ENCODE data around the gene FIGNL1.

FIGNL1 gene

DNA sequence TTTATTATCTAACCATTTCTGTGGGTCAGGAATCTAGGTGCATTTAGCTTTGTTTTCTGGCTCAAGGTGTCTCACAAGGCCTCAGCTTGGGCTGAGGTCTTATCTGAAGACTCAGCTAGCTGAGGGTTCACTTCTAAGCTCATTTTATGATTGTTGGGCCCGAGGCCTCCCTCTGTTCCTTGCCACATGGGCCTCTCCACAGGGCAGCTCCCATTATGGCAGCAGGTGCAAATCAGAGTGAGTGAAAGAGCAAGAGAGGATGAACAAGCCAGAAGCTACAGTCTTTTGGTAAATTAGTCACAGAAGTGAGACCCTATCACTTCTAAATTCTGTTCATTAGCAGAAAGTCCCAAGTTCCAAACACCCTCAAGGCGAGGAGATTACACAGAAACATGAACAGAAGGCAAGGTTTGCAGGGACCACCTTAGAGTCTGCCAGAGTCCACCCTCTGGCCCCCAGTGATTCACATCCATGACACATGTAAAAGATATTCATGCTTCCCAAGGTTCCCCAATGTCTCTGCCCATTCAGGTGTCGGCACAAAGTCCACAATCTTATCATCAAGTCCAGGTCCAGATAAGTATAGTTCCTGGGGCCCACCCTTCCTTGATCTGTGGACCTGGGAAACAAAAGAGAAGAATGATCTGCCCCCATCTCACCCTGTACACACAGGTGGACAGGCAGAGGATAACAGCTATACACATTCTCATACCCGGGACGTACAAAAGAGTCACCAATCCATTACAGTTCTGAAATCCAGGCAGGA, 23.7 kb downstream of the FIGNL1 start:
- DNase-seq, result no peak

DNA sequence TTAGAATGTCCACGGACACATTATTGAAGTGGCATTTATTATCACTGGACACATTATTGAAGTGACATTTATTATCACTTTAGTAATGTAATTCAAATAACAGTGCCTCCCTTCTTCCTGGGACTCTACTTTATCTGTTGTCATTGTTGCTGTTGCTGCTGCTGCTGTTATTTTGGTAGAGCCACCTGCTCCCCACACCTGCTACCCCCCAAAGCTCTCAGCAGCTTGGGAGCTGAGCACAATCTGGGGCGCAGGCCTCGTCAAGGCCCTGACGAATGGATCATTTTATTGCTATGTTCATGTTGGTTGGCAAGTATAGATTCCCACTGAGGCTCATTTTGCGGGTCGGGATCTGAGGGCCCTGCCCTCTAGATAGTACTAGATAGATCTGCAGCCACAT, 24.8 kb downstream of the FIGNL1 start:
- no peak for DNase-seq

DNA sequence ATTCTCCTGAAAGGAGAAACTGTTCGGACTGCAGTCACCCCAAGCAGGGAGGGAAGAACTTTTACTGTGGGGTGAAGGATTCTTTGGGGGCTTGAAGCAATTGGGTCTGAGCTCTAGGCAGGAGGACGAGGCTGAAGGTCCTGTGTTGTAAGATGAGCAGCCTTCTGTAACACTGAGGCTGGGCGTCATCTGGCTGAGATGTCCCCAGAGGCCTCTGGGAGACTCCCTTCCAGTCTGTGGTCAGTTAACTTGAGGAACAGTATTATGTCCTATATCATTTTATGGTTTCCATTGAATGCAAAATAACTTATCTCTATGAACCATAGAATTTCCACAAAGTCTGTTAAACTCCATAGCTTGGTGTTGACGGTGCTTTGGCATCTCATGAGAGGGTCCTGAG, 26.3 kb downstream of the FIGNL1 start:
- DNase-seq, result no peak

DNA sequence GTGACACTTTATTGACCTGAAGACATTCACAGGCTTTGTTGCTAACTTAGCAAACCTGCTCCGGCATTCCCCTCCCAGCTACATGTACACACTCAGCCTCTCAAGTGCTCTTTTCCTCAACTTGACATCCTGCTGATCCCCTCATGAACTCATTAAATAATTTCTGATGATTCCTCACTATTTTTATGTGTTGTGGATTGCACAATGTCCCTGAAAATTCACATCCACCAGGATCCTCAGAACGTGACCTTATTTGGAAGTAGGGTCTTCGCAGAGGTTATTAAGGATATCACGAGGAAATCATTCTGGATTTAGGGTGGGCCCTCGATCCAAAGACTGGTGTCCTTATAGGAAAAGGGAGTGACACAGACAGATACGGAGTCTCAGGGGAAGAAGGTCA, 27.3 kb downstream of the FIGNL1 start:
- no peak for DNase-seq

DNA sequence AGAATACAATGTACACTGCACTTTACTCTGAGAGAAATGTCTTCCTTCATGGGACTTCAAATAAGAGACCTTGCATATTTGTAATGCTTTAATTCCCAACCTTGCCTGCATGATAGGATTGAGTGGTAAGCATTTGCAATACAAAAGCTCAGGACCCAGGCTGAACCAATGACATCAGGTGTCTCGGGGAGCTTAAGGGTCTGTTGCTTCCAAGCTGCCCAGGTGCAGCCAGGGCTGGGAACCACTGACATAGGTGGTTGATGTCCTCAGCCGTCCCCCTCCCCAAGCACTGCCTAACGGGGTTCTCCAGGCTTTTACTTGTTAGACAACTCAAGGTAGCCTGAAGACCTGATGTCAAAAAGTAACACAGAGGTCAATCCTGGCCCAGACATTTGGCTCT, 29.1 kb downstream of the FIGNL1 start:
- DNase-seq, result no peak

DNA sequence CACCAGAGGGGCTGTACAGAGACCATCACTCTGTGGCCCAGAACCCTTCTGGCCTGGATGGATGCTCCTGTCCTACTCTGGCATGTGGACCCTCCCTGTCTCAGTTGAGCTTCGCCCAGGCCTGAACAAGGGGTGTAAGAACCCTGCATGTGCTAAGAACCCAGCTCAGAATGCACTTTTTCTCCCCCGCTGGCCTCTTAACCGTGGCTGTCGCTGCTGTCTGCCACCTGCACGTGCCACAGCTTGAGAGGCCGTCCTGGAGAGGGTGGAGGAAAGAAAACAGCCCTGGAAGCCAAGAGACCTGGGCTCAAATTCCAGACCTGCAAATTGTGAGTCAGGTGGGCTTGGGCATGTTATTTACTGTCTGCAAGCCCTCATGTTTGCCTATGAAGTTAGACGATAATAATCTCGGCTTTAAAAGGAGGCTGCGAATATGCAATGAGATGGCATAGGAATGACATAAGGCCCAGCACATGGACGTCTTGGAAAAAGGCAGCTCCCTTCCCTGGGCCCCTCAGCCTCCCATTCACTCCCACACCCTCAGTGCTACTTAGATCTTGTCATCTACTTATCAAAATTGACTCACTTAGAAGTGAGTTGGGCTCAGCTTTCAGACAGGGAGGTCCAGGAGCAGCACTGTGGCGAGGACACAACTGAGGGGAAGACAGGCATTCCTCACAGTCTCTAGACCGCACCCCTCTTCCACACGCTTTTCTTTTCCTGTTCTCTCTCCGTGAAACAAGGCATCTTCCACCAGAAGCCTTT, 31.4 kb downstream of the FIGNL1 start:
- no peak for DNase-seq

DNA sequence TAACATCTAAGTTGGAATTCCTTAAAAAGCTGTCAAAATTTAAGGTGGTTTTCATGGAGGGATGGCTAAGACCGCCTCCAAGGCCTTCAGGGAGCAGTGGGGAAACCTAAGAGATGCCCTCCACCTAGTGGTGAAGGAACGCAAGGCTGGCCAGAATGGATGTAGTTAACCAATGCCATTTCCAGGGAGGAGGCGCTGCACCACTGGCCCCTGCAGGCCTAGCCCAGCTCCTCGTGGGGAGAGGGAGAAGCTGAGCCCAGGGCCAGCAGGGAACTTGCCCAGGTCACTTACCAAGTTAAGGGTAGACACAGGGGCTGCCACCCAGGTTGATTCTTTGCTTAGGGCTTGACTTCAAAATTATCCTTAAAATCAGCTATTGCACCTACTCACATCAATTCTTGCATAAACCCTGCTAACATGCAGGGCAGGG, 32.0 kb downstream of the FIGNL1 start:
- DNase-seq, result peak; percentile 84

DNA sequence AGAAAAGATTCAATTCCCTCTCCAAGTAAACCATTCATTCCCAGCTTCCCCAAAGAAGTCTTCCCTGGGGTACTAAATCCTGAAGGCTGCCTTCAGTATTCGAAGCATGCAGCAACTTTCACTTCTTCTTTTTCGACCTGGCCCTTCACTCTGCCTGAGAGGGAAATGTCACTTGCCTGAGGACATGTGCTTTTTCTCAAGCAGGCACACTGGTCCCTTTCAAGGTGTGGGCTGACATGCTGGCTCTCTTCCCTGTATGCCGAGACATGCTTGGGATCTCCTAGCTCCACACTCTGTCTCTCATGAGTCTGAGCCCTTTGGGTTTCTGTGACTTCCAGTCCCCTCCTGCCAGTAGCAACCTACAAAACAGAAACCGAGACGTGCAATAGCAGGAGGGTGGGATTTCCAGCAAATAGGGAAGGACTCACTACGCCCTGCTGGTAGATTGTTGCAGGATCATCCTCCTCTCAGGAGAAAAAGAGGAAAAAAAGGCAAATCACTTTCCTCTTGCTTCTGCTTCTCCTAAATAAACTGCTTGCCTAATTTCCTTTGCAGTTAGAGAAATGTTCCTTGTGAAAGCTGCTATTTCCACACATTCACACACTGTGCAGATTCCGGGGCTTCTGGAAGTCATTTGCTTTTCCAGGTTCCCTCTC, 33.5 kb downstream of the FIGNL1 start:
- DNase-seq, result no peak

DNA sequence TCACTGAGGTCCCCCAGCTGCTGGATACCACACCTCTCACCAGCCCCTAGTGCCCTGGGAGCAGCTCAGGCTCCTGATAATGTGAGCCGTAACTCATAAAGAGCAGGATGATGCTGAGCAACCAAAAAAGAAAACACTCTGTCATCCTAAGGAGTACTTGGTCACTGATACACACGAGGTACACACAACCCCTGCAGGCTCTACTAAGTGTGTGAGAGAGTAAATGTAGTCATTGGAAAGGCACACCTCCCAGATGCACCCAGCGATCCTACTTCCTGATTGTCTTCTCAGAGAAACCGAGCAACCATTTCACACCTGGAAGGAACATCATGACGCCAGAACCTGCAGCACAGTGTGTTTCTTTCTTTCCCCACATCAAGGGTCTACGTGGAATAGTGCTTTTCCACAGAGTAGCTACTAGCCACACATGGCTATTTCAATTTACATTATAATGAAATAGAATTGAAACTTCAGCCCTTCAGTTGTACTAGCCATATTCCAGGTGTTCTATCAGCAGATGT, 34.2 kb downstream of the FIGNL1 start:
- DNase-seq, result no peak

DNA sequence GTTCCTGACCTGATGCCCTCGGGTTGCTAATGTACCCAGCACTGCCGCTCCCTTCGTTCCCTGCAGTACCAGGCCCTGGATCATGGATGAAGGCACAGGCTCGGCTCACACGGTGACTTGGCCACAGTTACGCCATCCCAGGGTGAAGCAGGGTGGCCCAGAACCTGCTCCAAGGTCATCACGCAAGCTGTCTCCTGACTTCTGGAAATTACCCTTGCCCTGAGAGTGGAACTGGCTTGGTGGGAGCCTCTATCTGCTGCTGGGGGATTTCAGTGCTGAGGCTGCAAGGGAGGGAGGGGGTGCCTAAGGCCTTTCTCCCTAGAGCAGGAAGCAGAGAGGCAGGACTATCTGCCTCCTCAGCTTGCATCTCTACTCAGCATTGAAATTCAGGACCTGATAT, 36.6 kb downstream of the FIGNL1 start:
- DNase-seq, result peak; percentile 45

DNA sequence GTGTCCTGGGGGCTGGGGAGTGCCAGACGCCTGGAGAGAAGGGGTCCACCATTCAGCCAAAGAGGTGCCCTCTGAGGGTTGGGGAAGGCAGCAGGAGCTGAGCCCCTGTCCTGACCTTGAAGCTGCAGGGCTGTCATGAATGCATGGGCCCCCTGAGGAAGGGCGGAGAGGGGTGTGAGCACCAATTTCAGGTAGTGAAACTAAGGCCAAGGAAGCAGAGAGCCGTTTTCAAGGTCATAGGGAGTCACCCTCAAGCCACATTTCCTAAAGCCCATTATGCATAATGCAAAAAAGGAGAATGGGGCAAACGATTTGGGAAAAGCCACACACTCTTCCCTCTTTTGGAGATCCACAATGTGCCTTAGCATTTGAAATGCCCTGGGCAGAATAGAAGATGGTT, 37.2 kb downstream of the FIGNL1 start:
- DNase-seq, result no peak

DNA sequence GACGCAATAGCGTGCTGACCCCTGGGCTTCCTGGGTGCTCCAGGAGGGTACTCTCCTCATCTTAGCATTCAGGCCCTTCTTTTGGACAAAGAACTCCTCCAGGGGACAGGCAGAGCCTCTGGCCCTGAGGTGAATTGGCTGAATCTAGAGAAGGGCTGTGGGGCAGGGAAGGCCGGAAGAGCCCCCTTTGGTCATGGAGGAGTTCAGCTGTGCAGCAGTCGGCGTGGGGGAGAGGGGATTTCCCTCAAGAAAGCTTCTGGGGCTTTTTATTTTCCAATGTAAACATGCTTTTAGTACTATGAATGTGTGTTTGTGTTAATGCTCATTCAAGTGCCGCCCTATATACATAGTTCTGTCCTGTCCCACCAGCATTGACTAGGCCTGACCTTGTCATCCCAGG, 38.8 kb downstream of the FIGNL1 start:
- DNase-seq, result no peak

DNA sequence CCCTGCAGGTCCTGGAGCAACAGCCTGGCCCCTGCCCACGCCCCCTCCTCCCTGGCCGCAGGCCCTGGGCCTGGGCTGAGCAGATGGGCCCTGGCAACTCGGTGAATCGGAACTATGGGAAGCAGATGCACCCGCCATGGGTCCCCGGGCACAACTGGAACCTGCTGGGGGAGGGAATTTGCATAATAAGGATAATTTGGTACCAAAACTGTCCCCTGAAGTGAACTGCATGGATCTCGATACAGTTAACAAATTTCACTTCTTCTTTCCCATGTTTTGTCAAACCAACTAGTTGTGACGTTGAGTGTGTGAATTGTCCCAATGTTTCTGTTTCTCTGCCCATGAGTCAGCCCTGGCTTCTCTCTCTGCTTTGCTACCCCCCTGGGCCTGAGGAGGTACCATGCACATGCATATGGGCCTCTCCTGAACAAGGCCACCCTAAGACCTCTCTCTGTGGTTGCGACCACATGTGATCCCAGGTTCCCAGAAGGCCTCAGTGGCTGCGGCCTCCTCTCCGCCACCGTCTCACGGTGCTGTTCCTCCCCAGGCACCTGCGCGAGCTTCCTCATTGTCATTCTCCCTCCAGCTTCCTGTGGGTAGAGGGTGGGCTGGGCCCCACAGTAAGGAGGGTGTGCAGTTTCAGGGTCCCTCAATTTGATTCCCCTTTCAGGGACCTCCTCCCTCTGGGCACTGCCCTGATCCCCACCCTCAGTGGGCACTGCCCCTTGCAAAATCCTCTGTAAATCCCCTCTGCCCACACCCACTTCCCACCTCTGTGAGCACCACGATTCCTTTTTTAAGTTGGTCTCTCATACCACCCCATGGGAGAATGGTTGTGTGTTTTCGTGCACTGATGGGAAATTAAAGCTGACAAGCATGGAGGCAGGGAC, 40.0 kb downstream of the FIGNL1 start:
- DNase-seq, result peak; percentile 70

DNA sequence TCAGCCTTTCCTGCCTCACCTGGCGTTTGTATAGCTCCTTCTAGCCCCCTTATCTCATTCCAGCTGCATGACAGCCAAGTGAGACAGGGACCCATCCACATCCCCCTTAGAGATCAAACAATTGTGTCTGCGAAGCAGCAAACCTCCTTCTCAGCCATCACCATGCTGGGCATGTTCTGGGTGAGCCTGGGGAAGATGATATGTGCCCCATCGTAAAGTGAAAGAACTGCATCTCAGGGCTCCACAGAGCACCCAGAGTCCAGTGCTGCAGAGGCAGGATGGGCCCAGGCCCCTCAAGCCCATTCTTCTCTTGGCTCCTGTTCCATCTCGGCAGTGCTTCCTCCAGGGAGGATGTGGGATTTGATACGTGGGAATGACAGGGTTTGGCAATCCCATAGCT, 43.2 kb downstream of the FIGNL1 start:
- DNase-seq, result peak; percentile 62

DNA sequence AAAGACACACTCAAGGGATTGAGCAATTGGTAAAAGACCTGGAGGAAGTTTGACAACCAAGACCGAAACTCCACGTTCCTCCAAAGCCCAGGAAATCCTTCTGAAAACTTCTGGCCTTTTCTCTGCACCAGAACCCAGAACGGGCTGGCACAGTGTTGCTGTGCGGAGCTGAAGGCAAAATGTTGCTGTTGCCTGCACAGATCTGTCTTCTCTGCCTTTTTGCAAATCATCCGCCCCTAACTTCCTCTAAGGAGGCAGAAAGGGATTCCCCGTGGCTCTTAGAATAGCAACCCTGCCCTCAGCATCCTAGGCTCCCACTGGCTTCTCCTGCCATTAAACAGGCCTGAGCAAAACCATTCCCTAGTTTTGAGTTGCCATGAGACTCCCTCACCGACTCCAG, 44.9 kb downstream of the FIGNL1 start:
- no peak for DNase-seq

DNA sequence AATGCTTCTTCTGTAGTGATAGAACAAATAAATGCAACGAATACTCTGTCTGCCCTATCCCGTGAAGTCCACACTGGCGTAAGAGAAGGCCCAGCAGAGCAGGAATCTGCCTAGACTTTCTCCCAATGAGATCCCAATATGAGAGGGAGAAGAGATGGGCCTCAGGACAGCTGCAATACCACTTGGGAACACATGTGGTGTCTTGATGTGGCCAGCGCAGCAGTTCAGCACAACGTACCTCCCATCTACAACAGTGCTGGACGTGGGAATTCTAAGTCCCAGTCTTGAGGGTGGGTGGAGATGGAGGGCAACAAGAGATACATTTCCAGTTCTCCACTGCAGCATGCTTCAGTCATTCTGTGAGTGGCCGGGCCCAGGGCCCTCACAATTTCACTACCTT, 45.8 kb downstream of the FIGNL1 start:
- DNase-seq, result no peak

DNA sequence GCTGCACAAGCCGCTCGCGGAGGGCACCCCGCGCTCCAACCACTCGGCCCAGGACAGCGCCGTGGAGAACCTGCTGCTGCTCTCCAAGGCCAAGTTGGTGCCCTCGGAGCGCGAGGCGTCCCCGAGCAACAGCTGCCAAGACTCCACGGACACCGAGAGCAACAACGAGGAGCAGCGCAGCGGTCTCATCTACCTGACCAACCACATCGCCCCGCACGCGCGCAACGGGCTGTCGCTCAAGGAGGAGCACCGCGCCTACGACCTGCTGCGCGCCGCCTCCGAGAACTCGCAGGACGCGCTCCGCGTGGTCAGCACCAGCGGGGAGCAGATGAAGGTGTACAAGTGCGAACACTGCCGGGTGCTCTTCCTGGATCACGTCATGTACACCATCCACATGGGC, 50.0 kb downstream of the FIGNL1 start:
- DNase-seq, result no peak

DNA sequence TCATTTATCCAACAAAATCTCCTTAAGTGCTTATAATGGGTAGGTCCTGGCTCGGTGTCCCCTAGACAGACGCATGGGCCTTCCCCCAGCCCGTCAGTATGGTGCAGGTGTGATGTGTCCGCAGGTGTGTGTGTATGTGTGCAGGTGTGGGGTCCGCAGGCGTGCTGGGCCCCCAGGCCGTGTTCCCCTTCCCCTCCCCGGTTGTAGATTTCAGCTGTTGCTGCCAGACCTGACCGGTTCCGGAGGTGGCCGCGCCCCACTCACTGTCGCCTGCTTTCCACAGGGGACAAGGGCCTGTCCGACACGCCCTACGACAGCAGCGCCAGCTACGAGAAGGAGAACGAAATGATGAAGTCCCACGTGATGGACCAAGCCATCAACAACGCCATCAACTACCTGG, 50.5 kb downstream of the FIGNL1 start:
- no peak for DNase-seq

DNA sequence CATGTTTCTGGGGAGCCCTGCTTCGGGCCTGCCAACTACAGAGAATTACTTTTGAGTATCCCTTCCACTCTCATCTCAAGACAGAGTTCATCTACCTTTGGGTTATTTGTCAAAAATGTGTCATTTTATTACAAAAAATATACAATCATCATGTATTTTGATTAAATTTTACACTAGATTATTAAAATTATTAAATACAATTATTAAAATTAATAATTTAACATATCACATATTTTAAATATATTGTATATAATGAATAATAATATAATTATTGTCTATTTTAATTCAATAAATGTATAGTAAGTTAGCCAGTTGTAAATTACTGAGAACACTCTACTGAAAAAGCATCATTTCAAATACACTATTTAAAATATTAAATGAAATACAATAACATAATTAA, 50.9 kb downstream of the FIGNL1 start:
- no peak for DNase-seq

DNA sequence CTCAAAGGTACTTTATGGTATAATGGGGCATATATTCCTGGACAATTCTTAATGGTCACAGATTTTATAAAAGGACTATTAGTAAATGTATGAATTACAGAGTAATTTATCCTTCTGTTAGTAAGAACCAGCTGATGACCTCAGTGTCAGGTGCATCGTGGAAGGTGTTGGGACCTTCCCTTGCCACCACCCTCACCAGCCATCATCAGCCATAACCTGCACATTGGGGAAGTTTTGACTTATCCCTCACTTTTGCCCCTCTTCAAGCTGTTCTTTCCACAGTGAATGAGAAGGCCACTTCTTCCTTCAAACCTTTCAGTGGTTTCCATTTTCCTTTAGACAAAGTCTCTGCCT, 52.2 kb downstream of the FIGNL1 start:
- peak; percentile 55 for DNase-seq

DNA sequence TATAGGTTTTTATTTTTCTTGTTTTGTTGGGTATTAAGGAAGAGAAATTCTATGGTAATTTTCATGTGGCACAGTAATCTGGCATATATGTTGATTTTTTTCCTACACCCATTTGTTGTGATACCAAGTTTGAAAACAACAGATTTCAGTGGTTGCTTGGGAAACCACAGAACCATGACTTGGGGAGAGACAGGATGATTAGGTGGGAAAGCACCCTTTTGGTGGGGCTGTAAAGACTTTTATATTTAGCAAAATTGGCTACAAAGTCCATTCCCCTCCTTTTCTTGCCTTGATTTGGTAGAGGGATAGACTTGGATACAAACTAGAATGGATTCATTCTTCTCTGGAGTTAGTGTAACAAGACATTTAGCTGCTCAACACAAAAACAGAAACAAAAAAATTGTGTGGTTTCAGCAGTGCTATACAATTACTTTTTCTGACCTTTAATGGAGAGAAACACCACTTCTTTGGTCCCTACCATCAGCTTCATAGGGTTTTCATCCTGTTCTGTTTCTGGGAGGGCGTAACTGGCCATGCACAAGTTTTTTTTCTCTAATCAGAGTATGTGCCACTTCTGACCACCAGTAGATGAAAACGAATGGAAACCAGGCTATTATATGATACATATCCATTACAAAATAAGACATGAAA, 52.7 kb downstream of the FIGNL1 start:
- peak; percentile 55 for DNase-seq

DNA sequence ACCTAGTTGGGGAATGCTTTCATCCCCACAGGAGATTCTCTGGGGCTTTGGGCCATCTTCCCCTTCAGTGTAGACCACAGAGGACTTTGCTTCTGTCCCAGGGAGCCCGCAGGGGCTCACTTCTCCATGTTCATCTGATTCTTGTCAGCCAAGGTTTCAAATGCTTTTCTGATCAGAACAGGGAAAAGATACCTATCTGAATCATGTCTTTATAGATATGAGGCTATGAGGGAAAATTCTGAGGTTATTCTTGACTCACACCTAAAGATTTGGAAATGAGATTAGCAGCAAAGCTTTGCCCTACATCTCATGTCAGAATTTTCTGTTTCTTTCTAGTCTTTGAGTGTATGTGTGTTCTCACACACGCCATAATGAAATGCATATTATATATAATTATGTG, 53.3 kb downstream of the FIGNL1 start:
- DNase-seq, result peak; percentile 68
